Measurements from ENCODE around the gene ILRUN.
"Not testable (repeated sequence)": the region's sequence is repeated elsewhere in the genome, so short reads cannot be mapped to it uniquely, and the experiment has no call there.

The ILRUN gene

GRCh38 chr6:34664256-34664971 is 32.2 kb downstream of the ILRUN start:
- no peak for DNase-seq (ENCODE audit: low spot score)

- no peak for DNase-seq (ENCODE audit: low spot score)
These were observed 32.7 kb downstream of the ILRUN start for GRCh38 chr6:34663831-34664255.

GRCh38 chr6:34663371-34663770 is 33.2 kb downstream of the ILRUN start:
- no peak for DNase-seq (ENCODE audit: low spot score)

- no peak for DNase-seq (ENCODE audit: low spot score)
These were observed 35.2 kb downstream of the ILRUN start for GRCh38 chr6:34661357-34661756.

GRCh38 chr6:34658605-34659265 is 37.8 kb downstream of the ILRUN start:
- no peak for DNase-seq (ENCODE audit: low spot score)

GRCh38 chr6:34657979-34658480 is 38.5 kb downstream of the ILRUN start:
- DNase-seq (ENCODE audit: low spot score), result not testable (repeated sequence)

GRCh38 chr6:34657307-34657978 is 39.1 kb downstream of the ILRUN start:
- DNase-seq (ENCODE audit: low spot score), result no peak

GRCh38 chr6:34657037-34657306 is 39.6 kb downstream of the ILRUN start:
- no peak for DNase-seq (ENCODE audit: low spot score)

GRCh38 chr6:34656378-34657036 is 40.1 kb downstream of the ILRUN start:
- DNase-seq (ENCODE audit: low spot score), result peak; percentile 36

- DNase-seq (ENCODE audit: low spot score), result not testable (repeated sequence)
These were observed 40.6 kb downstream of the ILRUN start for GRCh38 chr6:34655876-34656377.

GRCh38 chr6:34654061-34654710 is 42.4 kb downstream of the ILRUN start:
- no peak for DNase-seq (ENCODE audit: low spot score)

- no peak for DNase-seq (ENCODE audit: low spot score)
These were observed 44.3 kb downstream of the ILRUN start for GRCh38 chr6:34652263-34652662.

- DNase-seq (ENCODE audit: low spot score), result no peak
These were observed 45.7 kb downstream of the ILRUN start for GRCh38 chr6:34650823-34651222.

GRCh38 chr6:34650232-34650631 is 46.3 kb downstream of the ILRUN start:
- not testable (repeated sequence) for DNase-seq (ENCODE audit: low spot score)

- DNase-seq (ENCODE audit: low spot score), result no peak
These were observed 47.8 kb downstream of the ILRUN start for GRCh38 chr6:34648806-34649205.
